Fibroblast of skin of back (primary cell): Measurements from ENCODE around the gene PRKCZ.

Experiments used
- DNase-seq: peaks from one replicate; pipeline ENCODE4 v3.0.0-alpha.2; 2013

Gene PRKCZ

GRCh38 chr1:2025491-2025981, 24.7 kb upstream of the PRKCZ start:
- no peak for DNase-seq

GRCh38 chr1:2027961-2028583, 22.1 kb upstream of the PRKCZ start:
- DNase-seq: no peak

GRCh38 chr1:2028870-2029560, 21.2 kb upstream of the PRKCZ start:
- DNase-seq: no peak

GRCh38 chr1:2029561-2029960, 20.6 kb upstream of the PRKCZ start:
- DNase-seq: no peak

GRCh38 chr1:2030076-2030871, 19.9 kb upstream of the PRKCZ start:
- DNase-seq: no peak

GRCh38 chr1:2031546-2032540, 18.4 kb upstream of the PRKCZ start:
- no peak for DNase-seq

- DNase-seq: no peak
Measured at GRCh38 chr1:2032737-2033136, 17.5 kb upstream of the PRKCZ start.

GRCh38 chr1:2033165-2033564, 17.0 kb upstream of the PRKCZ start:
- no peak for DNase-seq

GRCh38 chr1:2036287-2036686, 13.9 kb upstream of the PRKCZ start:
- no peak for DNase-seq

GRCh38 chr1:2037314-2037979, 12.8 kb upstream of the PRKCZ start:
- no peak for DNase-seq

- DNase-seq: no peak
Measured at GRCh38 chr1:2038229-2038628, 12.0 kb upstream of the PRKCZ start.

- DNase-seq: no peak
Measured at GRCh38 chr1:2039251-2039650, 11.0 kb upstream of the PRKCZ start.

- no peak for DNase-seq
Measured at GRCh38 chr1:2041305-2041704, 8.9 kb upstream of the PRKCZ start.

- no peak for DNase-seq
Measured at GRCh38 chr1:2041887-2042286, 8.3 kb upstream of the PRKCZ start.

- DNase-seq: no peak
Measured at GRCh38 chr1:2042830-2043773, 7.1 kb upstream of the PRKCZ start.

GRCh38 chr1:2043886-2044285, 6.3 kb upstream of the PRKCZ start:
- no peak for DNase-seq

- peak; percentile 52 for DNase-seq
Measured at GRCh38 chr1:2044510-2045319, 5.5 kb upstream of the PRKCZ start.

- DNase-seq: no peak
Measured at GRCh38 chr1:2045468-2046173, 4.6 kb upstream of the PRKCZ start.
